ENCODE measurements around the gene CNOT6.

Gene CNOT6

GRCh38 chr5:180583738-180584137, 89.6 kb downstream of the CNOT6 start:
- no peak for DNase-seq (ENCODE audit: low read depth)

- no peak for DNase-seq (ENCODE audit: low read depth)
Measured at GRCh38 chr5:180586204-180586603, 92.0 kb downstream of the CNOT6 start.

GRCh38 chr5:180586870-180587269, 92.7 kb downstream of the CNOT6 start:
- no peak for DNase-seq (ENCODE audit: low read depth)

- no peak for DNase-seq (ENCODE audit: low read depth)
Measured at GRCh38 chr5:180589771-180590542, 95.8 kb downstream of the CNOT6 start.

- DNase-seq (ENCODE audit: low read depth) = no peak
Measured at GRCh38 chr5:180590543-180591310, 96.5 kb downstream of the CNOT6 start.

GRCh38 chr5:180591311-180591887, 97.2 kb downstream of the CNOT6 start, which contains the start of gene SCGB3A1:
Gene SCGB3A1, minus strand, starts transcription at chr5:180591499. Its CDS starts 37 bp downstream, at chr5:180591462.
- no peak for DNase-seq (ENCODE audit: low read depth)

GRCh38 chr5:180592176-180592575, 98.0 kb downstream of the CNOT6 start:
- DNase-seq (ENCODE audit: low read depth) = no peak

- no peak for DNase-seq (ENCODE audit: low read depth)
Measured at GRCh38 chr5:180593446-180594206, 99.4 kb downstream of the CNOT6 start.

- DNase-seq (ENCODE audit: low read depth) = no peak
Measured at GRCh38 chr5:180594311-180595045, 100.3 kb downstream of the CNOT6 start.

- no peak for DNase-seq (ENCODE audit: low read depth)
Measured at GRCh38 chr5:180595046-180595379, 100.8 kb downstream of the CNOT6 start.

- DNase-seq (ENCODE audit: low read depth) = no peak
Measured at GRCh38 chr5:180595381-180596114, 101.4 kb downstream of the CNOT6 start.

GRCh38 chr5:180596115-180596667, 102.0 kb downstream of the CNOT6 start:
- DNase-seq (ENCODE audit: low read depth) = no peak

- no peak for DNase-seq (ENCODE audit: low read depth)
Measured at GRCh38 chr5:180596668-180597231, 102.6 kb downstream of the CNOT6 start.

- no peak for DNase-seq (ENCODE audit: low read depth)
Measured at GRCh38 chr5:180598316-180598701, 104.1 kb downstream of the CNOT6 start.

GRCh38 chr5:180598797-180599589, 104.8 kb downstream of the CNOT6 start:
- no peak for DNase-seq (ENCODE audit: low read depth)

GRCh38 chr5:180599590-180599914, 105.4 kb downstream of the CNOT6 start:
- DNase-seq (ENCODE audit: low read depth) = no peak

- DNase-seq (ENCODE audit: low read depth) = no peak
Measured at GRCh38 chr5:180599981-180600553, 105.9 kb downstream of the CNOT6 start.

- DNase-seq (ENCODE audit: low read depth) = no peak
Measured at GRCh38 chr5:180600554-180601041, 106.4 kb downstream of the CNOT6 start.
